Mononuclear cell (primary cell): ENCODE results near the gene APOL1. TPM values are rescaled to one million over a fixed set of nuclear protein-coding genes. Genes with fewer than 3 reads are reported as not detected.

ENCODE experiments used
- H3K27me3 ChIP-seq: 2 replicates; pipeline ENCODE4 v1.6.0; 2011; ENCODE audit warnings: low read length, control low read depth; ENCODE audit not compliant: insufficient read depth
- H3K4me1 ChIP-seq: 2 replicates; pipeline ENCODE4 v1.5.1; 2011; ENCODE audit warnings: mild to moderate bottlenecking, low read length, control low read depth; ENCODE audit not compliant: insufficient read depth
- H3K4me3 ChIP-seq: 2 replicates; pipeline ENCODE4 v1.5.1; 2011; ENCODE audit warnings: mild to moderate bottlenecking, low read length, moderate library complexity
- H3K9me3 ChIP-seq: 2 replicates; pipeline ENCODE4 v1.5.1; 2011; ENCODE audit warnings: low read depth, mild to moderate bottlenecking, control low read depth, low read length
- total RNA-seq: library from RNA; depleted of rRNA; stranded (reverse); fragments of >200 nt; gene quantifications from one replicate; pipeline ENCODE4 v1.2.3, GENCODE V29; 2012

The APOL1 gene
- total RNA-seq, 1 donor, result 2.7 TPM

- H3K4me3 ChIP-seq, result no peak overlapping the region
These were observed 58.6 kb downstream of the APOL1 start for GRCh38 chr22:36311386-36312085.

GRCh38 chr22:36315325-36315724, 62.4 kb downstream of the APOL1 start:
- Histone ChIP-seq H3K27me3 (no peaks in the 10 kb centered on the region), H3K9me3 (no peaks in the 10 kb centered on the region), H3K4me1 (no peaks in the 10 kb centered on the region), H3K4me3 (no peak overlapping the region)

More at GRCh38 chr22:36311386-36312085, 58.6 kb downstream of the APOL1 start:
- Histone ChIP-seq H3K4me1 (no peaks in the 10 kb centered on the region), H3K27me3 (no peaks in the 10 kb centered on the region), H3K9me3 (no peaks in the 10 kb centered on the region)

- no peaks in the 10 kb centered on the region for H3K27me3 ChIP-seq
- no peaks in the 10 kb centered on the region for H3K9me3 ChIP-seq
- no peak overlapping the region for H3K4me3 ChIP-seq
- no peaks in the 10 kb centered on the region for H3K4me1 ChIP-seq
These were observed 63.5 kb downstream of the APOL1 start for GRCh38 chr22:36316419-36316818.

Other genes with a start within 250 kb of the APOL1 start
- 0.42 TPM for gene RBFOX2, start 224.3 kb upstream of the APOL1 start, total RNA-seq
- 84.2 TPM for gene APOL3, start 92.4 kb upstream of the APOL1 start, total RNA-seq
- not detected for gene APOL4, start 51.3 kb upstream of the APOL1 start, total RNA-seq
- 26.7 TPM for gene APOL2, start 13.6 kb upstream of the APOL1 start, total RNA-seq
- 340 TPM for gene MYH9, start 134.8 kb downstream of the APOL1 start, total RNA-seq
- 10.9 TPM for gene TXN2, start 228.5 kb downstream of the APOL1 start, total RNA-seq